Eye (tissue), 1 donor: Measurements from ENCODE around the gene TNRC6B.
A peak's percentile ranks its signal among the peaks of the same experiment; 100 is the strongest.
"Not testable (repeated sequence)": the region's sequence is repeated elsewhere in the genome, so short reads cannot be mapped to it uniquely, and the experiment has no call there.

Experiments
- DNase-seq: peaks from one replicate; pipeline ENCODE4 v3.0.0-alpha.2; 2015

Gene TNRC6B

GRCh38 chr22:40177738-40178416 is at the start of gene TNRC6B:
Gene TNRC6B (plus strand): TSS chr22:40177925. CDS start chr22:40178136, 211 bp downstream.
- peak; percentile 99 for DNase-seq

- no peak for DNase-seq
Observed at GRCh38 chr22:40128989-40129388, 48.7 kb upstream of the TNRC6B start.

- DNase-seq: no peak
Observed at GRCh38 chr22:40137132-40137531, 40.6 kb upstream of the TNRC6B start.

- no peak for DNase-seq
Observed at GRCh38 chr22:40138866-40139265, 38.9 kb upstream of the TNRC6B start.

GRCh38 chr22:40147388-40148176 is 30.1 kb upstream of the TNRC6B start:
- DNase-seq: no peak

GRCh38 chr22:40153192-40153591 is 24.5 kb upstream of the TNRC6B start:
- peak; percentile 62 for DNase-seq

GRCh38 chr22:40153705-40154104 is 24.0 kb upstream of the TNRC6B start:
- DNase-seq: no peak

- DNase-seq: peak; percentile 15
Observed at GRCh38 chr22:40156001-40156516, 21.7 kb upstream of the TNRC6B start.

GRCh38 chr22:40156682-40157081 is 21.0 kb upstream of the TNRC6B start:
- DNase-seq: not testable (repeated sequence)

GRCh38 chr22:40157330-40157945 is 20.3 kb upstream of the TNRC6B start:
- DNase-seq: peak; percentile 15

GRCh38 chr22:40161194-40161593 is 16.5 kb upstream of the TNRC6B start:
- no peak for DNase-seq

- not testable (repeated sequence) for DNase-seq
Observed at GRCh38 chr22:40165537-40165936, 12.2 kb upstream of the TNRC6B start.

- DNase-seq: peak; percentile 43
Observed at GRCh38 chr22:40175611-40176244, 2.0 kb upstream of the TNRC6B start.

- DNase-seq: no peak
Observed at GRCh38 chr22:40176921-40177737, 596 bp upstream of the TNRC6B start.

- DNase-seq: peak; percentile 91
Observed at GRCh38 chr22:40178417-40179409, 988 bp downstream of the TNRC6B start.

GRCh38 chr22:40179526-40179925 is 1.8 kb downstream of the TNRC6B start:
- no peak for DNase-seq

- no peak for DNase-seq
Observed at GRCh38 chr22:40180403-40180802, 2.7 kb downstream of the TNRC6B start.

- DNase-seq: no peak
Observed at GRCh38 chr22:40181323-40181722, 3.6 kb downstream of the TNRC6B start.

- DNase-seq: no peak
Observed at GRCh38 chr22:40182231-40182835, 4.6 kb downstream of the TNRC6B start.

GRCh38 chr22:40183029-40183581 is 5.4 kb downstream of the TNRC6B start:
- peak; percentile 66 for DNase-seq
